Raji (cell line): ENCODE measurements around the gene HEXA.

Experiments
- POLR2A ChIP-seq: IDR thresholded peaks from 2 replicates; pipeline ENCODE4 v1.6.1; 2011; ENCODE audit warnings: low read depth, low read length, control low read depth; ENCODE audit not compliant: insufficient read depth

HEXA gene

GRCh38 chr15:72380743-72381142 lies 4.9 kb upstream of the HEXA start:
- no peak for TF ChIP-seq POLR2A

DNA sequence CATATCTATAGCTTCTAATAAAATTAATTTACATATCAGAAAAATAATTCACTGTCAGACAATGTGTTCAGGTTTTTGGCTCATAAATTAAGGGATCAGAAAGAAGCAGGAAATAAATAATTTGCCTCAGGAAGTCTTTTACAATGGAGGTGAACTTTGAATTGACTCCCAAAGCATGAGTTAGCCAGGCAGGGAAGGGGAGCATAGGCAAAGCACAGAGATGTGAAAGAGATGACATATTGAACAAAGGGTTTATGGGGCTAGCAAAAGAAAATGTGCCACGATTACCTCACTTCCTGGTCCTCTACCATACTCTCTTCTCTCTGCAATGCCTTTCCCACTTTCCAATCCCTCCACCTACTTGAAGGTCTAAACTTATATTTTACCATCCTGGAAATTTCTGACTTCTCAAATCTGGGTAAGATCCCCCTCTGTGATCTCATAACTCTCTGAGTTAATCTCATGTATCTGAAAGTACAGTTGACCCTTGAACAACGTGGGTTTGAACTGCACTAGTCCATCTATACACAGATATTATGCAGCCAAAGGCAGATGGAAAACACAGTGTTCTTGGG lies 4.1 kb upstream of the HEXA start:
- no peak for TF ChIP-seq POLR2A

DNA sequence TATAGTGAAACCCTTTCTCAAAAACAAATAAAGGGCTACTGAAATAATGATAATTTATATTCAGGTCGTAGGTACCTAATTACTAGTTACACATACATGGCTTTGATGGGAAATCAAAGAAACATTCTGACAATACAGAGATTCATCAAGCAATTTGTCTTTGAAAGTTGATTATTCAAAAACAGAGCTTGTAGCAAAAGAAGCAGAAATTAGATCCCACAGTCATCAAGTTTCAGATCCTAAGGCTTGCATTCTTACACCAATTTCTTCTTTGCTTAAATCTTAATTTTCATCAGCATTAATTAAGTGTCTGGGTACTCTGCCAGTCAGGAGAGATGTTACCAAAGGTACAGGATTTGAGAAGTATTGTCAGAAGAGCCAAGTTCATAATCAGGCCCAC lies 1.5 kb upstream of the HEXA start:
- TF ChIP-seq POLR2A, result no peak

DNA sequence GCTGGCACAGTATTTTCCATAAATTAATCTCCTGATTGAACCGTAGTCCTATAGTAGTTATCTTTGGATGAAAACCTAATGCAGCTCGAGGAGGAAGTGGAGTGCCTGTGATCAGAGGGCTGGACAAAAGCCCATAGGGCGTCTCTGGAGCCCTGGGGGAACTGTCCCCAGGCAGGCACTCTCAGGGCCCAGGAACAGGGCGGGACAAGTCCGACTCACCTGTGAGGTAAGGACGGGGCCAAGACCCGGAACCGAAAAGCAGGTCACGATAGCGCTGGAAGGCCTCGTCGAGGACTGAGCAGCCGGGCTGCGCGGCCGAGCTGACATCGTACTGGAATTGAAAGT lies 341 bp downstream of the HEXA start:
- TF ChIP-seq POLR2A, result no peak

DNA sequence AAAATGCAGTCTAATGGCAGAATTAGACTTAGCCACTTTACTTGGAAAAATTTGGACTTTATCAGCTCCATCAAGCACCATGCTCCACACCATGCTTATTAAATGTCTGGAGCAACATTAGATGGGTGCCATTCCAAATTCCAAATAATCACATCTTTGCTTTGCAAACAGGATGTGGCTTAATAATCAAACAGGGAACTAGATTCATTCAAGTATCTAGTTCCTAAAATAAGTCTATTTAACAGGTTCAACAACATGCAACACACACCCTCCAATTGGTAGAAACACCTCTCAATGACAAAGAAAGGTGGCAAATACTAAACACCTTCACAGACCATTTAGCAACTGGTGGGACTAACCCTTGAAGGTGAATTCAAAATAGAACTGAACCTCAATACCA lies 3.5 kb downstream of the HEXA start:
- no peak for TF ChIP-seq POLR2A

DNA sequence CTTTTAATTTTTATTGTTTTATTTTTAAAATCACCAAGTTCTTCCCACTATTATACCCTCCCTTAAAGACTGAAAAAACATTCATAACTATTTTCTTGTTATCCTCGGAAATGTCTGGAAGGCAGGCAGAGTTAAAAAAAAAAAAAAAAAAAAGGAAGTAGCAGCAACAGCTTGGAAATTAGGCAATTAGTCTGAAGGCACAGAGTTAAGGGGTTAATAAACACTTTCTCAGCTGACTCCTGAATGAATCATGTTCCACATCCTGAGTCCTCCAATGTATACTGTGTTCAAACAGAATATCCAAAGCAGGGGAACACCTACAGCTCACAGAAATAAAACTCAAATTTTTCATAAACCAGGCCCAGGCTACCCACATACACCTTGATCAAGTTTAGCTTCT lies 5.8 kb downstream of the HEXA start:
- TF ChIP-seq POLR2A, result no peak

DNA sequence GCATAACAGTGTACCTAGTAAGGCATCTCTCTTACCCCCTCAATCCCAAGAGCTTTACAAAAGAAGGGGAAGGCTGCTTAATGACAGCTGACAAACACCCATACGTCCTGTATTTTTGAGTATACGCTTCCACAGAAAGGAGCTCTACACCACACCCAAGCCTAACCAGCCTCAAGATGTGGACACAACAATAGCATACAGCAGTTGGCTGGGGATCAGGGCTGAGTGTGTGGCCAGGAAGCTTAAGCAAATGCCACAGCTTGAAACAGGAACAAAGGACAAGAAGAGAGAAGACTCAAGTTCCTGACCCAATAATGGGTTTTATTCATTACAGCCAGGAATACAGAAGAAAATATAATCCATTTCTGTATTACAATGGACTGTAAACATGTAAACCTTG lies 6.9 kb downstream of the HEXA start:
- TF ChIP-seq POLR2A, result no peak

GRCh38 chr15:72368325-72368724 lies 7.5 kb downstream of the HEXA start:
- no peak for TF ChIP-seq POLR2A

- no peak for TF ChIP-seq POLR2A
Measured at GRCh38 chr15:72365844-72366243, 10.0 kb downstream of the HEXA start.

- no peak for TF ChIP-seq POLR2A
Measured at GRCh38 chr15:72361176-72361575, 14.6 kb downstream of the HEXA start.

DNA sequence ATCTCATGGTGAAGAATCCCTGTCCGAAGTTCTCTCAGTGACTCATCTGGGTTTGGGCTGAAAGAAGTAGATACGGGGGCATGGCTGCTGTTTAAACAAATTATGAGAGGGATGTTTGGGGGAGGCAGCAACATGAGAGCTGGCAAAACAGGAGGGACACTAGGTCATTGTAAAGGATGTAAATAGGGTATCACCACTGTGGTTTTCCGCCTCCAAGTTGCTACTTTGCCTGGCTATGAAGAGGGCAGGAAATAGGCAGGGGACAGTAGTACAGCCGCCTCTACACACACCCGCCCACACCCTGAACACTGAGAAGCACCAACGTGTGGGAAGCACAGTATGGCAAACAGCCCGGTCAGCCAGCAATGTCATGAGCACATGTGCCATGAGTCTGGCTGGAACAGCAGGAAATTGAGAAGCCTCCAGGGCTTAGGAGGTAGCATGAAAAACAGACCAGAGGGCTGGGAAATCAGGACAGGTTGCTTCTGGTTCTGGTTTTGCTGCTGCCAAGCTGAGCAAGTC lies 17.1 kb downstream of the HEXA start:
- no peak for TF ChIP-seq POLR2A

DNA sequence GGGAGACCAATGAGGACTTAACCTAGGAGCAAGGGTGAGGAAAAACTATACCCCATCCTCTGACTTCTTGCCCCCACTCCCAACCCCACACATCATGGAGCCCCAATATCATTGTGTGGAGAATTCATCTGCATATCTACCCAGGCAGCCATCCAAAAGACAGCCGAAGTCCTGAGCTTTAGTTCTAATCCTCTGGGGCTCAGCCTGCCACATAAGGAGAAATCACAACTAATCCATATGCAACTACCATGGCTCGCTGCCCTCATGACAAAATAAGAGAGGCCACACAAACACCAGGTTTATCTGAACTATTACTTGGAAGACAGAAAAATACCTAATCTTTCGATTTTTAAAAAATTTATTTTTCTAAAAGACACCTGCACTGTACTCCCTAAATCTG lies 17.7 kb downstream of the HEXA start:
- no peak for TF ChIP-seq POLR2A

- TF ChIP-seq POLR2A, result no peak
Measured at GRCh38 chr15:72354496-72354895, 21.3 kb downstream of the HEXA start.

- TF ChIP-seq POLR2A, result no peak
Measured at GRCh38 chr15:72353266-72353665, 22.5 kb downstream of the HEXA start.

- no peak for TF ChIP-seq POLR2A
Measured at GRCh38 chr15:72345806-72346205, 30.0 kb downstream of the HEXA start.

GRCh38 chr15:72345280-72345679 lies 30.5 kb downstream of the HEXA start:
- TF ChIP-seq POLR2A, result no peak

- no peak for TF ChIP-seq POLR2A
Measured at GRCh38 chr15:72344602-72345001, 31.2 kb downstream of the HEXA start.
